ENCODE measurements around the gene MDGA2. TPM values are rescaled to one million over a fixed set of nuclear protein-coding genes. Genes with fewer than 3 reads are reported as not detected.

Gene MDGA2
- total RNA-seq, 1 donor from 2014 or later, result 0.75 TPM

DNA sequence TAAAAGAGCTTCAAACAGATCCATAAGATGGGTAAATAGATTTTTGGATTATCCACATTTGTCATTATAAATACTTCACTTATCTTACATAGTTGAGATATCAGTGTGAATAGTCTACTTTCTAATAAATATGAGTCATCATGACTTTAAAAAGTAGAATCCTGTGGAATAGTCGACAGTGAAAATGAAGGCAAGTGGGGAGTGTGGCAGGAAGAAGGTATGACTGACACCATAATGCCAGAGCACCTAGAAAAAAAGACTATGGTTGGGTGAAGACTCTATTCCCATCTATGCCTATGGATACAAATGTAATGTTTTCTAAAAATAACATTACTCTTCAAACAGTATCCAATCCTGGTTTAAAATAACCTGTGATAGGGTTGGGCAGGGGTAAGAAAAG lies 117.5 kb downstream of the MDGA2 start:
- Histone ChIP-seq H3K36me3 (ENCODE audit: control insufficient read depth, insufficient read depth, low read length) (no peaks in the 10 kb centered on the region), H3K4me3 (ENCODE audit: low read depth, low read length) (no peak overlapping the region), H3K27me3 (ENCODE audit: control insufficient read depth, insufficient read depth, low read length) (no peaks in the 10 kb centered on the region)
- no peak for DNase-seq (ENCODE audit: low read depth)
- TF ChIP-seq, protein P1, sequence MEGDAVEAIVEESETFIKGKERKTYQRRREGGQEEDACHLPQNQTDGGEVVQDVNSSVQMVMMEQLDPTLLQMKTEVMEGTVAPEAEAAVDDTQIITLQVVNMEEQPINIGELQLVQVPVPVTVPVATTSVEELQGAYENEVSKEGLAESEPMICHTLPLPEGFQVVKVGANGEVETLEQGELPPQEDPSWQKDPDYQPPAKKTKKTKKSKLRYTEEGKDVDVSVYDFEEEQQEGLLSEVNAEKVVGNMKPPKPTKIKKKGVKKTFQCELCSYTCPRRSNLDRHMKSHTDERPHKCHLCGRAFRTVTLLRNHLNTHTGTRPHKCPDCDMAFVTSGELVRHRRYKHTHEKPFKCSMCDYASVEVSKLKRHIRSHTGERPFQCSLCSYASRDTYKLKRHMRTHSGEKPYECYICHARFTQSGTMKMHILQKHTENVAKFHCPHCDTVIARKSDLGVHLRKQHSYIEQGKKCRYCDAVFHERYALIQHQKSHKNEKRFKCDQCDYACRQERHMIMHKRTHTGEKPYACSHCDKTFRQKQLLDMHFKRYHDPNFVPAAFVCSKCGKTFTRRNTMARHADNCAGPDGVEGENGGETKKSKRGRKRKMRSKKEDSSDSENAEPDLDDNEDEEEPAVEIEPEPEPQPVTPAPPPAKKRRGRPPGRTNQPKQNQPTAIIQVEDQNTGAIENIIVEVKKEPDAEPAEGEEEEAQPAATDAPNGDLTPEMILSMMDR (IDR thresholded peaks at IDR 0.05; ENCODE audit: insufficient read depth, low read length, poor library complexity, severe bottlenecking), result no peak

DNA sequence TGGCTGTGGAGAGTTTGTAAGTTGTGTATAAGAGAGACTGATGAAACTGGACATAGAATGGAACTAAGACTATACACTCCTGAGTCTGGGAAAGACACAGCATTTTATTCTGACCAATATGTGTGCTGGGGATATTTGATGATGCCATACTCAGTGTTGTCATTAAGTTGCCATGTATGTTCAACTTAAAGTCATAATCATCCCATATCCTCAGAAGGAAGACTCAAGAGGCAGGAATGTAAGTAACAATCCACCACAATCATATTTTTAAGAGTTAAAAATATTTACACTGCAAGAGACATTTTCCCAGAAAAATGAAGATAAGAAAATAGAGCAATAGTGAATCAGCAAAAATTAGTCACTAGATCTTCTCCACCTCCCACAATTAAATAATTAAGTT lies 120.1 kb downstream of the MDGA2 start:
- TF ChIP-seq, protein P1 (IDR thresholded peaks at IDR 0.05; ENCODE audit: insufficient read depth, low read length, poor library complexity, severe bottlenecking), result no peak
- H3K36me3 ChIP-seq (ENCODE audit: control insufficient read depth, insufficient read depth, low read length), result no peaks in the 10 kb centered on the region
- no peaks in the 10 kb centered on the region for H3K27me3 ChIP-seq (ENCODE audit: control insufficient read depth, insufficient read depth, low read length)
- H3K4me3 ChIP-seq (ENCODE audit: low read depth, low read length), result no peak overlapping the region
- DNase-seq (ENCODE audit: low read depth), result no peak

DNA sequence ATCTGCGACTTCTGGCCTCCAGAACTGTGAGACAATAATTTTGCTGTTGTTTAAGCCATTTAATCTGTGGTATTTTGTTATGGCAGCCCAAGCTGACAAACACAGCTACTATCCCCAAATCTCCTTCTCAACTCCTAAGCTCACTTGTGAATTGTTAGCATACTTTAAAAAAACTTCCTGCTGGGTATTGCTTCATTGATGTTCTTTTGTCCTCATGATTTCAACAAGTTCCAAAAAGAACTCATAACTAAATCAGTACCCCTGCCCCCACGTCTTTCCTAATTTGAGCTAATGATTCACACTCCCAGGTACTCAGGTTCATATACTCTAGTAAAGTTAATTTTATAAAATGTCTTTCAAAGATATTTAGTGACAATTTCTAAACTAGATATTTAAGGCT lies 125.5 kb downstream of the MDGA2 start:
- DNase-seq (ENCODE audit: low read depth), result no peak
- Histone ChIP-seq H3K27me3 (ENCODE audit: control insufficient read depth, insufficient read depth, low read length) (no peaks in the 10 kb centered on the region), H3K4me3 (ENCODE audit: low read depth, low read length) (no peak overlapping the region), H3K36me3 (ENCODE audit: control insufficient read depth, insufficient read depth, low read length) (no peaks in the 10 kb centered on the region)
- TF ChIP-seq, protein P1 (IDR thresholded peaks at IDR 0.05; ENCODE audit: insufficient read depth, low read length, poor library complexity, severe bottlenecking), result no peak

DNA sequence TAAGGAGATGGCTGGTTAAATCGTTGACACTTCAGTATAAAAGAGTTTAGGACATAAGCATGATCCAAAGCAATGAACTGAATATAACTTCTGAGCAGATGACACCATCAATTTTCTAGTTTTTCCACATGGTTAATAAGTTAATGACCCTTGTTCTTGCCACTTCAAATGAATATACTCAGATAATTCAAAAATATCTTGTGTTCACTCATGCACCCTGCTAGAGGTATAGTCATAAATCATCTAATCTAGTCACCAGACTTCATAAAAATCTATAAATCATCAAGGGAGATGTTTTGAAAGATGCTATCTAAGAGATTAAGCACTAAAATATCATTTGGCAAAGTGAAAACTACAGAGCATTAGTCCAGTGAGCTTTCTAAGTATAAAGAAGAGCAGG lies 131.9 kb downstream of the MDGA2 start:
- no peaks in the 10 kb centered on the region for H3K27me3 ChIP-seq (ENCODE audit: control insufficient read depth, insufficient read depth, low read length)
- no peak overlapping the region for H3K4me3 ChIP-seq (ENCODE audit: low read depth, low read length)
- H3K36me3 ChIP-seq (ENCODE audit: control insufficient read depth, insufficient read depth, low read length), result no peaks in the 10 kb centered on the region
- no peak for DNase-seq (ENCODE audit: low read depth)
- TF ChIP-seq, protein P1 (IDR thresholded peaks at IDR 0.05; ENCODE audit: insufficient read depth, low read length, poor library complexity, severe bottlenecking), result no peak

DNA sequence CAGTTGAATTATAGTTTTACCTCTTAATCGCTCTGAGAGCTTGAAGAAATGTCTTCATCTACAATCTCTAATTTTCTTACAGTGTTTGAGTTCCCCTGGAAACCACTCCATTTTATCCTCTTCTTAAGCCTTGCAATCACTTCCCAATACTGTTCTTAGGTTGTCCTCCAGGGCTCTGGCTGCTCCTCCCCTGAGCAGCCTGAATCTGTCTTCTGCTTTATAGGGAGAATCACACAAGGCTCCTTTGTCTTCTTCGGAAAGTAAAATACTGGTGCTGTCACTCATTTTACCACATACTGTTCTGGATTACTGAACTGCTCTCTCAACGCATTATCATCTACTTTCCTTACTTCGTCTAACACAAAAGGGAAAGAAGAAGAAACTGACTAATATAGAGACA lies 133.7 kb downstream of the MDGA2 start:
- Histone ChIP-seq H3K27me3 (ENCODE audit: control insufficient read depth, insufficient read depth, low read length) (no peaks in the 10 kb centered on the region), H3K36me3 (ENCODE audit: control insufficient read depth, insufficient read depth, low read length) (no peaks in the 10 kb centered on the region), H3K4me3 (ENCODE audit: low read depth, low read length) (no peak overlapping the region)
- TF ChIP-seq, protein P1 (IDR thresholded peaks at IDR 0.05; ENCODE audit: insufficient read depth, low read length, poor library complexity, severe bottlenecking), result no peak
- no peak for DNase-seq (ENCODE audit: low read depth)

DNA sequence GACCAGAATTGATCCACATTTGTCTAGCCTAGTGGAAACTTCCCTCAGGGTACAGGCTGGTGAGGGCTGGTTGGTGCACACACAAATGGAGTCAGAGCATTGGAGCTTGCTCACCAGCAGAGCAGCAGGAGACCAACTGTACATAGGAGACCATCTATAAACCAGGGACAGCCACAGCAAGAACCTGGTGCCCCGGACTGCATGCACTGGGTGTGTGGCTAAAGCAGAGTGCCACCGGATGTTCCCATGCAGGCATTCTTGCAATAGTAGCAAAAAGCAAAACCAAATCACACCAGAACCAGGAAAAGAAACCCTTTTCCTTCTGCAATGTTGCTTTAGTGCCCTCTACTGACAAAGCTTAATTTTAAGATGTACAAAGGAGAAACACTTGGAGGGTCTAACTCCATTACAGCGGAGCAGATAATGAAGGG lies 136.4 kb downstream of the MDGA2 start:
- Histone ChIP-seq H3K27me3 (ENCODE audit: control insufficient read depth, insufficient read depth, low read length) (no peaks in the 10 kb centered on the region), H3K36me3 (ENCODE audit: control insufficient read depth, insufficient read depth, low read length) (no peaks in the 10 kb centered on the region), H3K4me3 (ENCODE audit: low read depth, low read length) (no peak overlapping the region)
- TF ChIP-seq, protein P1 (IDR thresholded peaks at IDR 0.05; ENCODE audit: insufficient read depth, low read length, poor library complexity, severe bottlenecking), result peak; percentile 60
- DNase-seq (ENCODE audit: low read depth), result peak; percentile 2

All from kidney epithelial cell (primary cell).